22Rv1 (cell line): ENCODE measurements around the gene CTDSPL.

Source experiments
- ZFX ChIP-seq: fragments of 450-650 bp; IDR thresholded peaks from 2 replicates; pipeline ENCODE4 v1.6.1; 2017; ENCODE audit warnings: antibody characterized with exemption, borderline replicate concordance
- TF ChIP-seq, protein P1 (sequence below): fragments of 450-650 bp; IDR thresholded peaks from 2 replicates; pipeline ENCODE4 v1.5.1; 2017; ENCODE audit warnings: mild to moderate bottlenecking

GRCh38 chr3:37861620-37862041 lies at the start of gene CTDSPL:
- TF ChIP-seq, protein P1, sequence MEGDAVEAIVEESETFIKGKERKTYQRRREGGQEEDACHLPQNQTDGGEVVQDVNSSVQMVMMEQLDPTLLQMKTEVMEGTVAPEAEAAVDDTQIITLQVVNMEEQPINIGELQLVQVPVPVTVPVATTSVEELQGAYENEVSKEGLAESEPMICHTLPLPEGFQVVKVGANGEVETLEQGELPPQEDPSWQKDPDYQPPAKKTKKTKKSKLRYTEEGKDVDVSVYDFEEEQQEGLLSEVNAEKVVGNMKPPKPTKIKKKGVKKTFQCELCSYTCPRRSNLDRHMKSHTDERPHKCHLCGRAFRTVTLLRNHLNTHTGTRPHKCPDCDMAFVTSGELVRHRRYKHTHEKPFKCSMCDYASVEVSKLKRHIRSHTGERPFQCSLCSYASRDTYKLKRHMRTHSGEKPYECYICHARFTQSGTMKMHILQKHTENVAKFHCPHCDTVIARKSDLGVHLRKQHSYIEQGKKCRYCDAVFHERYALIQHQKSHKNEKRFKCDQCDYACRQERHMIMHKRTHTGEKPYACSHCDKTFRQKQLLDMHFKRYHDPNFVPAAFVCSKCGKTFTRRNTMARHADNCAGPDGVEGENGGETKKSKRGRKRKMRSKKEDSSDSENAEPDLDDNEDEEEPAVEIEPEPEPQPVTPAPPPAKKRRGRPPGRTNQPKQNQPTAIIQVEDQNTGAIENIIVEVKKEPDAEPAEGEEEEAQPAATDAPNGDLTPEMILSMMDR, result no peak
- TF ChIP-seq ZFX, result no peak
